CD4-positive, alpha-beta T cell treated with Interleukin-17A for 1 hour (primary cell): ENCODE data around the gene HELZ2.

ENCODE experiments used
- DNase-seq: peaks from one replicate; pipeline ENCODE4 v3.0.0-alpha.2; 2020

Gene HELZ2

GRCh38 chr20:63549679-63550282, 24.3 kb downstream of the HELZ2 start:
- no peak for DNase-seq

- no peak for DNase-seq
These were observed 25.0 kb downstream of the HELZ2 start for GRCh38 chr20:63549019-63549418.

- DNase-seq, result no peak
These were observed 25.5 kb downstream of the HELZ2 start for GRCh38 chr20:63548542-63548941.

GRCh38 chr20:63547725-63548480, 26.1 kb downstream of the HELZ2 start, which contains the start of gene SRMS:
TSS of gene SRMS (minus strand) at chr20:63547749. CDS start at chr20:63547463, 286 bp downstream.
- DNase-seq, result no peak

GRCh38 chr20:63546956-63547724, 26.9 kb downstream of the HELZ2 start:
- no peak for DNase-seq

- no peak for DNase-seq
These were observed 27.6 kb downstream of the HELZ2 start for GRCh38 chr20:63546256-63546955.

- DNase-seq, result no peak
These were observed 28.2 kb downstream of the HELZ2 start for GRCh38 chr20:63545814-63546213.

GRCh38 chr20:63544958-63545516, 29.0 kb downstream of the HELZ2 start:
- no peak for DNase-seq

- no peak for DNase-seq
These were observed 29.6 kb downstream of the HELZ2 start for GRCh38 chr20:63544241-63544957.

GRCh38 chr20:63543733-63544132, 30.3 kb downstream of the HELZ2 start:
- DNase-seq, result no peak

- DNase-seq, result no peak
These were observed 30.9 kb downstream of the HELZ2 start for GRCh38 chr20:63543131-63543530.

GRCh38 chr20:63542696-63543095, 31.3 kb downstream of the HELZ2 start:
- DNase-seq, result no peak

- DNase-seq, result no peak
These were observed 31.9 kb downstream of the HELZ2 start for GRCh38 chr20:63542031-63542559.

GRCh38 chr20:63541371-63541770, 32.7 kb downstream of the HELZ2 start:
- no peak for DNase-seq

GRCh38 chr20:63540417-63541186, 33.4 kb downstream of the HELZ2 start:
- no peak for DNase-seq

GRCh38 chr20:63539441-63540370, 34.3 kb downstream of the HELZ2 start:
- DNase-seq, result no peak

GRCh38 chr20:63539092-63539430, 35.0 kb downstream of the HELZ2 start:
- DNase-seq, result no peak

GRCh38 chr20:63538204-63539091, 35.6 kb downstream of the HELZ2 start:
- peak; percentile 73 for DNase-seq
